HL-60/S4 treated with retinoic acid at 250 ng/mL for 4 days and 3 days (cell line): Measurements from ENCODE around the gene GPX2.

Experiments used
- in situ Hi-C: fragments of 300-500 bp; cut with MboI; formaldehyde crosslinking; loops from 2 replicates; pipeline ENCODE4 v1.7.0; 2022; ENCODE audit warnings: low sequenced_read_pairs

GPX2 gene

DNA sequence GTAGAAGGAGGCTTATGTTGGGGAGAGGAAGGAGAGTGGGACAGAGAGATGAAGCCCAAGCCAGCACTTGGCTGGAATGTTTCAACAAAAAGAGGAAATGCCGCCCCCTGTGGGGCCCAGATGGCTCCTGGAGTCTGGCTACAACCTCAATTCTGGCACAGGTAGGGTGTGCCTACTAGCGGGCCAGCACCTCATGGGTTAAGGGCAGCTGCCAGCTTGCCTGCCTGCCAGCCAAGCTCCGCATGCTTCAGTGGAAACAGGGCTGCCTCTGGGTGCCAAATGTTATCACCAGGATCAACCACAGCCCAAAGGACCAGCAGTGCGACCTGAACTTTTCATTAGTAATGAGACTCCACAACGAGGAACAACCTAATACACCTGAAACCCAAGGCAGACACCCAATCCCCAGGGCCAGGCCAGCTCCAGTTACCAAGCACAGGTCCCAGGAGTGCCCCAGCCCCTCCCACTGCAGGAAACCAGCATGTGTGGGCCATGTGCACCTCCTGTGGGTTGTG is 18.3 kb upstream of the GPX2 start:
- in situ Hi-C loops, result no loop called here

DNA sequence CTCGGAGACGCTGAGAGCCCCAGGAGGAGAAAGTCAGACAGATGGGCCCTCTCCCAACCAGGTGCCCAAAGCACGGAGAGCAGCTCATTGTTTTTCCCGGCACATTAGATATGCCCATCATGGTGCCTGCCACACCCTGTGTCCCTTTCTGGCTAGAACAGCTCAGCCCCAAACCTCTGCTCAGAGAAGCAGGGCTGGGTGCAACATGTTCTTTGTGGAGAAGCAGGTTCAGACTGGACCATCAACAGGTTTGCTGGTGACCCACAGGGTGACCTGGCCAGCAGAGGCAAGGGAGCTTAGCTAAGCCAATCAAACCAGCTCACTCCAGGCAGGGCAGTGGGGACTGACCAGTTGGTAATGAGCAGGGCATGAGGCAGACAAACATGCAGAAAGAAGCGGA is 16.2 kb upstream of the GPX2 start:
- in situ Hi-C loops, result no loop called here

DNA sequence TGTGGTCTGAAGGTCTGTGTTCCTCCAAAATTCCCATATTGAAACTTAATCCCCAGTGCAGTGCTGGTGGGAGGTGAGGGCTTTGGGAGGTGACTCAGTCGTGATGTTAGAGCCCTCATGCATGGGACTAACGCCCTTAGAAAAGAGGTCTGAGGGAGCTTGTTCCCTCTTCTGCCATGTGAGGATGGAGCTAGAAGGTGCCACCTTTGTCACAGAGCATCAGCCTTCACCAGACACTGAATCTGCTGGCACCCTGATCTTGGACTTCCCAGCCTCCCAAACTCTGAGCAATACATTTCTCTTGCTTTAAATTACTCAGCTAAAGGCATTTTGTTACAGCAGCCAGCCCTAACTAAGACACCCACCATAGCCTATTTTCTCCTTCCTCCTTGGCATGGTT is 15.7 kb upstream of the GPX2 start:
- in situ Hi-C loops, result no loop called here

DNA sequence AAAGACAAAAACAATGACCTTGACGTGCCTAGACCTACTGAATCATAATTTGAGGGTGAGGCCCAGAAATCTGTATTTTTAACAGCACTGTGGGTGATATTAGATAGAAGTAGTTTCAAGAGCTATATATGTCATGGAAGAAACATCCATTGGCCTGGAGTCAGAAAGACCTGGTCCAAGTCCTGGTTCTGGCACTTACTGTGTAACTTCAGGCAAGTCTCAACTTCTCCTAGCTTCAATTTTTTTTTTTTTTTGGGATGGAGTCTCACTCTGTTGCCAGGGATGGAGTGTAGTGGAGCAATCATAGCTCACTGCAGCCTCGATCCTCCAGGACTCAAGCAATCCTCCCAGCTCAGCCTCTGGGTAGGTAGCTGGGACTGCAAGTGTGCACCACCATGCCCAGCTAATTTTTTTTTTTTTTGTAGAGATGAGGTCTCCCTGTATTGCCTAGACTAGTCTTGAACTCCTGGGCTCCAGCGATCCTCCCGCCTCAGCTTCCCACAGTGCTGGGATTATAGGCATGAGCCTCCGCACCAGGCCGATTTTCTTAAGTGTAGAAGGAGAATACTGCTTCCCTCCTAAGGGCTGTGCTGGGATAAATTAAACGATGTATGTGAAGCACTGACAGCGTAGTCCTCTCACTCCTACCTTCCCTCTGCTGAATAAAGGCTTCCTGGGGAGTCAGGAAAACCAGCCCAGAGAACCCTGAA is 14.3 kb upstream of the GPX2 start:
- in situ Hi-C loops, result no loop called here

DNA sequence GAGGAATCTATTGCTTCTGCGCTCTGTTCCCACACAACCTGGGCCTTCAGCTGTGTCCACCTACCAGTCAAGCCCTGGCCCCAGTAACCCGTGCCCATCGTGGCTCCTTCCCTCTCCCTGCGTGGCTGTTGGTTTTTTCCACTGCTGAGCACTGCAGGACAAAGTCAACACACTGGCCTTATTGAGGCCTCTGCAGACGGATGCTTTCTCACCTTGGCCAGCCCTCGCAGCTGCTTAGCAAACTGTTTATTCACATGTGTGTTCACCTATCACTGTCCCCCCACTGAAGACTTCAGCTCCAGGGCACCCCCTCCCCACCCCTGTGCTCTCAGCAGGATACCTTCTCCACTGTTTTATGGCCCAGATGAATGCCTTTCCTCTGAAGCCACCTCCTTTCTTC is 12.8 kb upstream of the GPX2 start:
- in situ Hi-C loops, result no loop called here

DNA sequence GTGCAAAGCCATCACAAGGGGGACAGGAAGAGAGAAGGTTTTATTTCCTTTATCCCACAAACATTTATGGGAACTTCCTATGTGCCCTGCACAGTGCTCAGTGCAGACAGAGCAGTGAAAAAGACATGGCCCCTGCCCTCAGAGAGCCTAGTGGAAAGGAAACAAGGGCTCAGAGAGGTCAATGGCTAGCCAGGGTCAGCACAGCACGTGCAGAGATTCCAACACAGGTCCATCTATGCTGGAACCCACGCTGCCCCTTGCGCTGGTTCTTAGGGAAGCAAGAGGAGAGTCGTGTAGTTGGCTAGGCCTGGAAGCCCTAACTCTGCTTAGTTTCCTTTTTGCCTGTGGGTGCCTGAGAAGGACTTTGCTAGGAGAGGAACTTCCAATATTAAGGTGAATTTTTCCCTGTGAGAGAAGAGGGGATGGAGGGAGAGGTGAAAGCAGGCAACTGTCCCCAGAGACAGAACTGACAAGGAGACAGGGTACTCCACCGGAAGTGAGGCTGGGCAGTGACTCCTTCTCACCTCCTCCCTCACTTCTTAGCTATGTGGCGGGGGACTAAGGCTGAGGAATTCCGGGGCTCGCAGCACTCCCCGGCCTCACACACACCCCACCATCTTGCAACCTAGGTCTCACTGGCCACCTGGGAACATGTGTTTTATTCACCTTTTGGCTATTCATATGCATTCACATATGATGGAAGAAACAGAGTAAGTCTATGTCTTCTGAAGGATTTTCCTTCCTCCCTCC is 12.1 kb upstream of the GPX2 start:
- in situ Hi-C loops, result no loop called here

DNA sequence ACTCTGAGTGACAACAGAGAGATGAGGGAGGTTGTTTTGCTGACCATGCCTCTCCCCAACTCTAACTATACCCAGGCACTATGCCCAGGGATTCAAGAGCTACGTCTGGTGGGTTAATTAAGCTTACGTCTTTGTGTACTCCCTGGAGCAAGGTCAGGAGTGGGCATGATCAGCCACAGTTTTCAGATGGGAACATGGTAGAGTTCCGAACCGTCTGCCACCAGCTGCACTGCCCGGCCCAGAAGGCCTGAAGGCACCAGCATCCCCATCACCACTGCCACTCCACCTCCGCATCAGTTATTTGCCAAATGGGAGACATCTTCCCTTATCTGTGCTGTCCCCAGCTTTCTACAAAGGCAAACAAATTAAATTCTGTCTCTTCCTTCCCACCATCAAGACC is 11.1 kb upstream of the GPX2 start:
- in situ Hi-C loops, result no loop called here

DNA sequence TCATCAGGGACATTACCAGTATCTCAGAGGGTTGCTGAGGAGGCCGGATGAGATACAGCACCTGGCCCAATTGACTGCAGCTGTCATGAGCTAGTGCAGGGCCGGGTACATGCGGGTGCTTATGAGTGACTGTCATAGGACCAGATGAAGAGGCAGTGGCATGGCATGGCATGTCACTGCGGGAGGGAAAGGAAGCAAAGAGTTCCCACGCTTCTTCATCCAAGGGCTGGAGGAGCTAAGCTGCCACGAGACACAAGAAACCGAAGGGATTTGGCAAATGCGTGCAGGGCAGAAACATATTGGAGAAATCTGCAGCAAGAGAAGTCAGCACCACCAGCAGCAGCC is 10.7 kb upstream of the GPX2 start:
- in situ Hi-C loops, result no loop called here

DNA sequence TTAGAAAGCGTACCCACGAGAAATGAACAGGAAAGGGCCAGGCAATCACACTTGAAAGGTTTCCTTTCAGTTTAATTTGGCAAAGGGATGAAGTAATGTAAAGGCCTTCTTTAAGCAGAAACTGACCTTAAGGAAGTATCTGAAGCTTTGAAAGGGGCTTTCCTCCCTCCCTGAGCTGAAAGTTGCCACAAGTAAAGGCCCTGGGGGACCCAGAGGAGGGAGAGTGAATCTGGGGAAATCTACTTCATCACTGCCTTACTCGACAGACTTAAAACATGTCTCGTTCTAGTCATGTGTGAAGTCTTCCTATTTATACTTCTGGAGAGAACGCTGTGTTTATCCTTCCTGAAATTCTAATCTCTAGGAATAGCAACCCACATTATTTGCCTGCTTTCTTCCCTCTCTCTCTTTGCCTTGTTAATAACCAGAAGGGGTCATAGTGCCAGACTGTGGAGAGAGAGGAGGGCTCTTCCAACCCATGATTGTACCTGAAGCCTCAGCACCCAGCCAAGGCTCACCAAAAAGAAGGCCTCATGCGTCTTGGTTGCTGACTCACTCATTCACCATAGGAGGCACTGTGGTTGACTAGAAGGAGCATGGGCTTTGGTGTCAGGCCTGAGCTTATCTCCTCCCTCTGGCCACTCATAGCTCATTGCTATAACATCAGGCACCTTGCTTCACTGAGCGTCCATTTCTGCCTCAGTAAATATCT is 10.2 kb upstream of the GPX2 start:
- in situ Hi-C loops, result no loop called here

DNA sequence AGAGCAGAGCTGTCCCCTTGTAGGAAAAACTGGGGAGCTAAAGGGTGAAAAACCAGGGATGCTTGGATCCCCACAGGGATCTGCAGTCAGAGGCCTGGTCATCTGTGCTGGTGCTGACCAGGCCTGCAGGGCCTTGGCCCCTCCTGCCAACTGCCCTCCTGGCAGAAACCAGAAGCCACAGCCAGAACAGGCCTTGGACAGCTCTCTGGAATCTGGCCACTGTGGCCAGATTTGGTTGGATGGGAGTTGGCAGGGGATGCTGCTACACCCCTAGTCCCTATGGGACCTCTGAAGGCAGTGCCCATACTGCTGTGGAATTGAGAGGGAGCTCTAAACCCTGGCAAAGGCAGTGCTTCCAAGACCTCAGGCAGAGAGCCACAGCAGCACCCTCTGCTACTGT is 9.2 kb upstream of the GPX2 start:
- in situ Hi-C loops, result no loop called here

DNA sequence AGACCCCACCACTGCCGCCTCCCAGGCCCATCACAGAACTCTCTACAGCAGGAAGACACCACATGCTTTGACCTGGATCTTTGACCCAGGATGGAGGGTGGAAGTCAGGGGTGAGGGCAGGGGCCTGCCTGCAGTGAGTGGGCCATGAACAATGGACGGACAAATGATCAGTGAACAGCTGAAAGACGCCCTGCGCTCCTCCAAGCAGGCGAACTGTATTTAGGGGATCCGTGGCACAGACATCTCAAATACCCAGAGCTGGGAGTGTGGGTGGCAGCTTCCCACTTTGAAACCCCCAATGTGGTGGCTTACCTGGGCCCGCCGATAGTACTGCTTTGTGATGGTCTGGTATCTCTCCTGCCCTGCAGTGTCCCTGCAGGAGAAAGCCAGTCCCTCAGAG is 8.7 kb upstream of the GPX2 start:
- in situ Hi-C loops, result no loop called here

DNA sequence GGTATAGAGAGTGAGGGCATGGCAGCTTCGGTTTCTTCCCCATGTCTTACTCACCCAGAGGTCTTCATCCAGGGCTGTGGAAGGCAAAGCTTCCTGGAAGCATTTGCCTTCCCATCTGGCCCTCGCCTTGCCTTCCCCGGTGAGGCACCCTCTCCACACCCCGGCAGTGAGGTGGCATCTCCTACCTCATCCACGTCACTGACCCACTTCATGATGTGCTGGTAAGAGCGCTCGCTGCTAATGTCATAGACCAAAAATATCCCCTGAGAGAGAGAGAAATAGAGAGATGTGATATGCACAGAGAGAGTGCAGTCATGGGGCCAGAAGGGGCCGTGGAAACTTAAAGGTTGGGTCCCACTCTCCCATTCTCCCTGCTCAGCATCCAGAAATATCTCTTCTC is 8.3 kb upstream of the GPX2 start:
- in situ Hi-C loops, result no loop called here

DNA sequence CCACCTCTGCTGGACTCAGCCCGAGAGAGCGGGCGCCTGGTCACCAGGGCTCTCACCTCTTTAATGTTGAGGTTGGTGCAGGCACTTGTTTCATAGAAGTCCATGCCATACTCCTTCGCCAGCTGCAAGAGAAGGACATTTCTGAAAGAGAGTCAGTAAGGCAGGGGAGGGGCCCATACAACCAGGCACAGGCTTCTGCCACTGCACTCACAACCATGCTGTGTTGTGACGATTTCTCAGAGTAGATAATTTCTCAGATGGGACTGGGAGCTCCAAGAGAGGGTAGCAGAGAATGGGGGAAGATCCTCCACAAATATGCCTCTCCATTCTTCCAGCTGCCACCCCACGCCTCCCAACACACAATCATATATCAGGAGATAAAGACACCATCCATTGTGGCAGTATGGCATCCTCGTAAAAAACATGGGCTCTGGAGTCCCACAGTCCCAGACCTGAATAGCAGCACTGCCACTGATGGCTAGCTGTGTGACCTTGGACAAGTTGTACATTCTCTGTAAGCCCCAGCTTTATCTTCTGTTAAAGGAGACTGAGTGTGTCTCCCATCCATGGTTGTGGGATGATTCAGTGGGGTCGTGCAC is 6.2 kb upstream of the GPX2 start:
- in situ Hi-C loops, result no loop called here

DNA sequence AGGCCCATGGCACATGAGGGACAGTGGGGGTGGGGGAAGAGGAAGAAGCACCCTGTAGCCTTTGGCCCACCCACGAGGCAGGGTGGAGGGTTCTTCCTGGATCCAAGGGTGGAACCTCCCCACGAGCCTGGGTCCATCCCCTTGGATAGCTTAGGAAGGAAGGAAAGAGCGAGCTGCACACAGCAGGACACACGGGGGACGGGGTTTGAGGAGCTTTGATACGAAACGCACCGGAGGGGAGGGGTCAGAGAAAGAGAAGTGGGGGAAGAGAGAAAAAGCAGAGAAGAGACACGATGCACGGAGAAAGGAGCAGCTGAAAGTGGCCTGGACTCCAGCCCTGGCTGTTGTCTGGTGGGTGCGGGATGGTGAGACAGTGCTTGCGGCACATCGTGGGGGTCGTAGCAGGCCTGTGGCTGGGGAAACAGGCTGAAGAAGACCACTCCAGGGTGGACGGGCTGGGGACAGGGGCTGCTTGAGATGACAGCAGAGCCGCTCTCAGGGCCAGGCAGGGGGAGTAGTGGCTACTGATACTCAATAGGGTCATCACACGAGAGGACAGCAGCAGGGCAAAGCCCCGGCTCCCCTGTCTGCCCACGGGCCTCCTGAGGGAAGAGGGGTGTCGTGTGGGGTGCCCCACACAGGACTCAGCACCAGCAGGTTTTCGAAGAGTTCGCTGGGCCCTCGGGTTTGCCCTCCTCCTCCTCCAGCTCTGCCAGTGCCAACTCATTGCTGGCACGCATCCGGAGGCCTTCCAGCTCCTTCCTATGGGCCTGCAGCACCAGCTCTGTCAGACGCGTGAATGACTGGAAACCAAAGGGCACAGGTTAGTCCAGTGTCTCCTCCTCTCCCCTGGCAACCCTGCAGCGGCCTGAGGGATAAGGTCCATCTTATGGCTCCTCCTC is 5.4 kb upstream of the GPX2 start:
- in situ Hi-C loops, result no loop called here

DNA sequence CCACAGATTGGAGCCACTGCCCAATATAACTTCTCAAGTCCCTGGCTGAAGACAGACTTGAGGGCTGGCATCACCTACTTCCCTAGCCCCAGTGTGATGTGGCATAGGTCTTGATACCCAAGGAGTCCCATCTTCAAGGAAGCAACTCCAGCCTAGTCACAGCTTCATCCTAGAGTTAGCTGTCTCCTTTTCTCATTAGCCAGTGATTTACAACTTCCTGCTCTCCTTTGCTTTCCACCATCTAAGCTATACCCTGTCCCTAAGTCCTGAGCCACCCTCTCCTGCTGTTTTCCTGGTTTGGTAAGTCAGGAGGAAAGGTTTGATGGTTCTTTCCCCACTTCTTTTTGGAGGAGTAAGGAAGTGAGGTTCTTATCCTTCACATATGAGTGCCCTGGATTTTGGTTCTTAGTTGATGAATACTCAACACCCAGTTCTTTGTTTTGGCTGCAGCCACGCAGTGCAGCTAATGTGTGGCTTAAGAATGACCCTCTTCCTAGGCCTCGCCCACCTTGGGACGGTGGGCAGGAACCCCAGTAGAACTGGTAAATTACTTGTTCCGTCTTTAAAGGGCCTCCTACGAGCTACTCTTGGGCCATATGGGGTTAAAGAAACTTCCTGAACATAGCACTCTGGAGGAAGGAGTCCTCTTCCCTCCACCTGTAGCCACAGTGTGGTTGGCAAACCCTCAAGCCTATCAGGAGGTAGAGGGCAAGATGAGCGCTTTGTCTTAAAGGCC is 3.9 kb upstream of the GPX2 start:
- in situ Hi-C loops, result no loop called here

DNA sequence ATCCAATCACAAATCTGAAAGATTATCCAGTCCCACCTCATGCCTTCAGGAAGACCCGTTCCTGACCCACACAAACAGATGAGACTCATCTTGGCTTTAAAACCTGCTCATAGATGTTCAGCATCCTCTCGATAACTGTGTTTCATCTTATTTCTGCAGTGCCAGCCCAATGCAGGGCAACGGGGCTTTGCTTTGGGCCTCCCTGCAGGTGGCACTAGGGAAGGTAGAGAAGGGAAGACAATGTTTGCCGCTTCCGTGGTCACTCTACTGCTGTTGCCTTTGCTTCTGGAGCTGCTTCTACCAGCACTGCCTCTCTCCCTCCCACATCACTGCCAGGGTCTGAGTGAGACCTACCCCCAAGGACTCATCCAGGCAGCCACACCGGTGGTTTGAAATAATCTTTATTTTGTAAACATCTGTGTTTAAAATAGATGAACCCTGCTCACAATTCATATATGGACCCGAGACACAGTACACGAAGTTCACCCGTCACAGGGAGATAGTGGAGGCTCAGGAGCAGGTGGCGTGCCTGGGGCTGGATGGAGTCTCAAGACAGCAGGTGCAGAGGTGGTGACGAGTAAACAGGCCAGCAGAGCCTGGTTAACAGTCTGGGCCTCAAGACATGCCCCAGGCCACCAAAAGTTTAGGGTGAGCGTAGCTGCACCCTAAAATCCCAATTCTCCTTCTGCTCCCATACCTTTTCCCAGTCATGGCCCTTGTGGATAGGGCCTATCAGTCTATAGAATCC is 3.1 kb upstream of the GPX2 start:
- in situ Hi-C loops, result no loop called here

DNA sequence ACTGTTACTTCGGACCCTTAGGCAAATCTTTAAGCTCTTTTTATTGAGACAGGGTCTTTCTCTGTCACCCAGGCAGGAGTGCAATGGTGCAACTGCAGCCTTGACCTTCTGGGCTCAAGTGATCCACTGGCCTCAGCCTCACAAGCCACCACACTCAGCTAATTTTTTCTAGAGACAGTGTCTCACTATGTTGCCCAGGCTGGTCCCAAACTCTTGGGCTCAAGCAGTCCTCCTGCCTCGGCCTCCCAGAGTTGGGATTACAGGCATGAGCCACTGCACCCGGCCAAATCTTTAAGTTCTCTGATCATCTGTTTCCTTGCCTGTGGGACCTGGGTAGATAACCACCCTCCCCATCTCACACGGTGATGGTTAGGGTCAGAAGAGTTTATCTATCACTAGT is 2.3 kb upstream of the GPX2 start:
- in situ Hi-C loops, result no loop called here

DNA sequence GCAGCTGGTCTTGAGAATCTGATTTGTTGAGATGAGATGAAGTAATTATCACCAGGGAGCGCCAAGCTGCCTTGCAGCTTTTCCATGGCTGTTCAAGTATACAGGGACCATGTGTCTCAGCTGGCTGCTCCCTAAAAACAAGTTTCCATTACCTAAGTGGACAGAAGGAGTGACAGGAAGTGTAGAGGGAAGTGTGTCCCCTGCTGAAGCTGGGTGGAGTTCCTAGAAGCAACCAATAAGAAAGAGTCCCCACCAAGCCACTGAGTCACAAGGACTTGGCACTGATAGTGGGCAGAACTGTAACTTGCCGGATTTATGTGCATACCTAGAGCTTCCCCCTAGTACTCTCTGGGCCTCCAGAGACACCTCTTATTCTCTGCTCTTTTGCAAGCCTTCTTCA is 1.5 kb upstream of the GPX2 start:
- in situ Hi-C loops, result no loop called here

DNA sequence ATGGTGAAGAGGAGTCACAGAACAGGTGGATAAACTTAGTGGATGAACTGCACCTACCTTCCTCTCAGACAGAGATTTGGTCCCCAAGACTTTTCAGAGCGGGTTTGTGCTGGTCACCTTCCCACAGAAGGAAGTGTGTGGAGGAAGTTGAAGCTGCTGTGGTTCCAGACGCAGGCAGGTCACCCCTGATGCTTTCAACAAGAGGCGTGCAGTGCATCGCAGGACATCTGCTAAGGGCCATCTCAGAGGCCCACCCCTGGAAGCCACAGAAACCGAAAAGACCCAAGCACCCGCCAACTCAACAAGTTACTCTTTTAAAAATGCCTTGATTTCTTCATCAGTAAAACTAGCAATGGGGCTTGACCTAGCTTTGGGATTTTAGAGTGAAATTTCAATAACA is 1.0 kb upstream of the GPX2 start:
- in situ Hi-C loops, result no loop called here
